ENCODE data around the gene NUP214.

Gene NUP214

DNA sequence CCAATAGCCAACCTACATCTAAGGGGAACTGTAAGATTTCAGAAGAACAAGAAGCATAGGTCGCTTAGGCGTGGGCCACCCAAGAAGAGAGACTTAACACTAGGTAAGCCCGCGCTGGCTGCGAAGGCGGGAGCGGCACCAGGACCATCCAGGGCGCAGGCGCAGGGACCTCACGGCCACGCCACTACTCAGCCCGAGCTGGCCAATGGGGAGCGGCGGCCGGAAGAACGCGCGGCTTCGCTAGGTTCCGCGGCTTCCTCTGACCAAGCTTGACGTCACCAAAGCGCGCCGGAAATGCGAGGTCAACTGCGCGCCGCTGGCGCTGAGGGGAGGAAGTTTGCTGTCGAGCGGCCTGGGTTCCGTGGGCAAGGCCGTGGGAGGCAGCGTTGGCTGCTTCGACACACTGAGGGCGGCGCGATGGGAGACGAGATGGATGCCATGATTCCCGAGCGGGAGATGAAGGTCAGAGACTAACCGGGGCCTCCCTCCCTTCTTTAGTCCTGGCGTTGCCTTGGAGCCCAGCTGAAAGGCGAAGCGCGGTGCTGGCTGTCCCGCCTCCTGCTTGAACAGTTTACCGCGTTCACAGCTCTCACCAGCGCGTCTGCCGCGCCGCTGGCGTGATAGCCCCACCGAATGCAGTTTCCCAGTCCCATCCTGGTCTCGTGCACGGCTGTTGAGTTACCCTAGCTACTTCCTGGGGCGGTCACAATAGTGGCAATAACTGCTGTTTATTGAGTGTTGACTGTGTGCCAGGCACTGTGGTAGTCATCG lies at the start of gene NUP214:
NUP214 (plus strand) TSS at position 299 of the 771 bp plus-strand sequence; CDS start at position 418, 119 bp downstream.
- DNase-seq (ENCODE audit: low spot score), result peak; percentile 95

DNA sequence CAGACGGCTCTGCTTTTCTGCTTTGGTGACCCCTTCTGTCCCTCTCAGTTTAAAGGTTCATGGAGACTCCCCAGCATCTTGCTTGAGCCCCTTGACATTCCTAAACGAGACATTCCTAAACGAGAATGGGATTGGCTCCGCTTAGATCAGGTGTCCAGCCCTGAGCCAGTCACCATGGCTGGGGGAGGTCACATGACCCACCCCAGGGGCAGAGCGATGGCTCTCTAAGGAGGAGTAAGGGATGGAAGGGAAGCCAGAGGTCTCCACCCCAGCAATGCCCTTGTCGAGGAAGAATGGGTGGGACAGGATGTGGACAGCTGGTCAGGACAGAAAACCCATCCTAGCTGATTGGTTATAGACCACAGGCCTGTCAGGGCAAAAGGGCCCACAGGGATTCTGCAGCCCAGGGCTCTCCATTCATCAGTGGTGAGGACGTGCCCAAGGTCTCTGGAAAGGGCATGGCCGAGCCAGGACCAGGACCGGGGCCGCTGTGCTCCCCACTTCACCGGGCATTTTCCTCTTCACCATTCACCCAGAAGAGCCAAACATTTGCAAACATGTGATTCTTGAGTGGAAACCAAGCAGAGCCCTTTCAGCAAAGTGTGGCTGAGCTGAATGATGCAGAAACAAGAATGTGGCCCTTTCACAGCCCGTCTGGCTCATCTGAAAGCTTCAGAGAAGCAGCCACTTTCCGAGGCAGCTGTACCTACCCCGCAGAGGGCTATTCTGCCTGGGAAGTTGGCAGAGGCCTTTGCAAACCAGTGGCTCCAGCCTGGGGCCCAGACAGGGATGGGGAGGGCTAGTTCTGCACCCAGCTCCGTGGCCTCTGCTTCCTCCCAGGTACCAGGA lies 48.8 kb upstream of the NUP214 start:
- no peak for DNase-seq (ENCODE audit: low spot score)

DNA sequence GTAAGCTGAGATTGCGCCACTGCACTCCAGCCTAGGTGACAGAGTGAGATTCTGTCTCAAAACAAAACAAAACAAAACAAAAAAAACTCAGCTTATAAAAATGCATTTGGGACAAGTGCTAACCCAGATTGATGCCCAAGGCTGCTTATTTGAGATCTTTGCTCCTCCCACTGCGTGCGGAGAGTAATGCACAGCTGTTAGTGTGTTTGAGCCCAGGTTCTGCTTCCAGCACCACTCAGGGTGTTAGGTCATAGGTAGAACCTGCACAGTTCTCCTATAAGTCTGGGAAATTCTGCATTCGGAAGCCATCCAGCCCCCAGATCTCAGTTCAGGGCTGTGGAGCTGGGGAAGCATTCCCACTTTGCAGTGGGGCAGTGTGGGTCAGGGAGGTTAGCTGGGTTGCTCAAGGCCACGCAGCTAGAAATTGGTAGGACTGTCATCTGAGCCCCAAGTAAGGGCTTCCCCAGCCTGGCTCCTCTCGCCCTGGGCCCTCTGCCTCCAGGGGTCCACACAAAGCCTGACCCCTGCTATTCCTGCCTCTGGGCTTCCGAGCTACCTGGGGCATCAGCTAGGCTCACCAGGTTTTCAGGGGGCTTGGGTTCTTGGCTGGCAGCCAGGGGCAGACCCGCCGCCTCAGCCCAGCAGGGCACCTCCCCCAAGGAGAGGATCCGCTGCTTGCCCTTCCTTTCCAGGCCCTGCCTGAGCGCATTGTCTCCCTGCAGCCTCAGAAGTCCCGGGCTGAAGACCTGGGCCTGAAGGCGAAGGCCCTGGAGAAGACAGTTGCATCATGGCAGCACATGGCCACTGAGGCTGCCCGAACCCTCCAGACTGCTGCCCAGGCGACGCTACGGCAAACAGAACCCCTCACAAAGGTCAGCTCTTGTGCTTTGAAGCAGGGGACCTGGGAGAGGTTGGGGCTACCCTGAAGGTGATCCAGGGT lies 46.7 kb upstream of the NUP214 start:
- no peak for DNase-seq (ENCODE audit: low spot score)

DNA sequence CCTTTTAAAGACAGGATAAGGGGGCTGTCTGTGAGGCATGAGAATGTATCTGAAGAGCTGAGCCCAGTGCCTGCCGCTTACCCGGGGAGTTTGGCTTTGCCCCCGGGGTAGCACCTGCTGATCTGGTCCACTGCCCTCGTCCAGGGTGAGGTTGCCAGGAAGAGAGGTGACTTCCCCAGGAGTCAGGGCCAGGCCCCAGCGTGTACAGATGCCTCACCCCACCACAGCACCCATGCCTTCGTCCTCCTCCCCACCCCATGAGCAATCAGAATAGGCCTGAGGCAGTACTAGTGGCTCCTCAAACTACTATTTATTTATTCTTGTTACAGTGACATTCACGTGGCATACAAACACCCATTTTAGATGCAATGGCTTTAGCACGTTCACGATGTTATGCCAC lies 44.8 kb upstream of the NUP214 start:
- DNase-seq (ENCODE audit: low spot score), result no peak

DNA sequence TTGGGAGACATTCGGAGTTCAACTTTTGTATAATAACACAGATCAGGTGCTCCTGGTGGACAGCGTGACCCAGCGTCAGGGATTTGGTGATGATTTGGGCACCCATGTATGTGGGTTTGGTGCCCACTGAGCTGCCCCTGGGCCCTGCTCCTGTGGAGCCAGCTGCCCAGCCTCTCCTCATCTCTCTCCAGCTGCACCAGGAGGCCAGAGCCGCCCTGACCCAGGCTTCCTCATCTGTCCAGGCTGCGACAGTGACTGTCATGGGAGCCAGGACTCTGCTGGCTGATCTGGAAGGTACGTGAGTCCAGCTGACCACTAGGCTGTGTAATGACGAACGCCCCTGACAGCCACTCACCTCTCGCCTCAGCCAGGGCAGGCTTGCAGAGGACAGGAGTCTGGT lies 43.5 kb upstream of the NUP214 start:
- no peak for DNase-seq (ENCODE audit: low spot score)

DNA sequence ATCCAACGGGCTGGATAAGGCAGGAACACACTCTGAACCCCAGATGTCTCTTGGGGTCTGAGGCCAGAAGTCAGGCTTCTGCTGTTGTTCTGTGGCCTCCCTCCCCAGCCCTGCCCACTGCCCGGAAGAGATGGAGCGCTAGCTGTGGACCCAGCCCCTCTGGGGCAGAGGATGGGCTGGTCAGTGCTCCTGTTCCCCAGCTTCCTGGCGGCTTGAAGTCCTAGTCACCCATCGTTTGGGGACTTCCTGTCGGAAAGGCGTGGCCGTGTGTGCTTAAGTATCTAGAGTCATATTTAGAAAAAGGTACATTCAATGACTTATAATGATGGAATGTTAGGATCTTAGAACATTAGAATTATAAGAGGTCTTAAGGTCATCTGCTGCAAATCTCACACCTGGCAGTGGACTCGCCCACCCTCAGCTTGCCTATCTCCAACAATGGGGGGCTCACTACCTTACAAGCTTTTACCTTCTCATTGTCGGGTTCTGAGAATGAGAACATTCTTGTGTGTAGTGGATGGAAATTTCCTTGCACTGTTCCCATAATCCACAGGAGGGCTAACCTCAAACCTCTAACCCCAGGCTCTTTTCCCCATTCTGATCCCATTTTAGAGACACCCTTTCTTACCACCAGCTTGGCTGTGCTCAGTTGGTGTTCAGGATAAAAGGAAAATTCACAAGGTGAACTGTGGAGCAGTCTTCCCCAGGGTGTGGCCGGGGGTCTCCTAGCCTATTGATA lies 42.4 kb upstream of the NUP214 start:
- DNase-seq (ENCODE audit: low spot score), result peak; percentile 46

DNA sequence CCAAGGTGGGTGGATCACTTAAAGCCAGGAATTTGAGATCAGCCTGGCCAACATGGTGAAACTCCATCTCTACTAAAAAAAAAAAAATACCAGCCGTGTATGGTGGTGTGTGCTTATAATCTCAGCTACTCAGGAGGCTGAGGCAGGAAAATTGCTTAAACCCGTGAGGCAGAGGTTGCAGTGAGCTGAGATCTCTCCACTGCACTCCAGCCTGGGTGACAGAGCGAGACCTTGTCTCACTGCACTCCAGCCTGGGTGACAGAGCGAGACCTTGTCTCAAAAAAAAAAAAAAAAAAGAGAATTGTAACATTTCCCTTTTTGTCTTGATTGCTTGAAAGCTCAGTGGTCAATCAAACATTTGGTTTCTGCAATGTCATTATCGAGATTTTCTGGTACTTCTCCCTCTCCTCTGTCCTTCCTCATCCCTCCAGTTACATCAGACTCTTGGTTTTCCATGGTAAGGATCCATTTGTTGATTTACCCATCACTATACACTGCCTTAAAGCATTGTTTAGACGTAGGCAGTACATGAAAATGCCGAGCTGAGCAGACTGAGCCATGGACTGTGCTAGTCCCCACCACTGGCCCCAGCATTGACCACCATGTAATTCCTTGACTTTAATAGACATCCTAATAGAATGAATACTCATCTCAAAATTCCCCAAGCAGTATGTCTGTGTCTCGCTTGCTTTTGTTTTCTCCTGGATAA lies 40.6 kb upstream of the NUP214 start:
- no peak for DNase-seq (ENCODE audit: low spot score)

DNA sequence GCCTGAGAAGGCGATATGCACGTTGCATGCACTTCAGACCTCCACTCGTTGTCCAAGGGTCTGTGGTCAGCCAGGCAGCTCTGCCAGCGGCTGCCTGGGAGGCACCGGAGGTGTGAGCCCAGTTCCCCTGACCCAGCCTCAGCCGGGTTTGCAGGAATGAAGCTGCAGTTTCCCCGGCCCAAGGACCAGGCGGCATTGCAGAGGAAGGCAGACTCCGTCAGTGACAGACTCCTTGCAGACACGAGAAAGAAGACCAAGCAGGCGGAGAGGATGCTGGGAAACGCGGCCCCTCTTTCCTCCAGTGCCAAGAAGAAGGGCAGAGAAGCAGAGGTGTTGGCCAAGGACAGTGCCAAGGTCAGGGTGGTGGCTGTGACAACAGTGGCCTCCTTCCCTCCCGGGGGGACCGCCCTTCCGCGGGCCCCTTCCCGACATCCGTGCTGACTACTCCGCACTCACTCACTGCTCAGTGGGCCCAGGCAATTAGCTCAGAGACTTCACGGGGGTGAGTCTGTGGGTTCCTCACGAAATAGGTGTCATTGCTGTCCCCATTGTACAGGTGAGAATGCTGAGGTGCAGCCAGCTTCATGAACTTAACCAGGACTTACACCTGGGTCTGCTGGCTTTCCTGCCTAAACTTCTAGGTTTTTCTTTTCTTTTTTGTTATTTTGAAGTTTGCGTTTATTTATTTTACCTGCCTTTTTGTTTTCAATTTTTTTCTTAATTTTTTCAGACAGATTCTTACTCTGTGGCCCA lies 39.8 kb upstream of the NUP214 start:
- no peak for DNase-seq (ENCODE audit: low spot score)

DNA sequence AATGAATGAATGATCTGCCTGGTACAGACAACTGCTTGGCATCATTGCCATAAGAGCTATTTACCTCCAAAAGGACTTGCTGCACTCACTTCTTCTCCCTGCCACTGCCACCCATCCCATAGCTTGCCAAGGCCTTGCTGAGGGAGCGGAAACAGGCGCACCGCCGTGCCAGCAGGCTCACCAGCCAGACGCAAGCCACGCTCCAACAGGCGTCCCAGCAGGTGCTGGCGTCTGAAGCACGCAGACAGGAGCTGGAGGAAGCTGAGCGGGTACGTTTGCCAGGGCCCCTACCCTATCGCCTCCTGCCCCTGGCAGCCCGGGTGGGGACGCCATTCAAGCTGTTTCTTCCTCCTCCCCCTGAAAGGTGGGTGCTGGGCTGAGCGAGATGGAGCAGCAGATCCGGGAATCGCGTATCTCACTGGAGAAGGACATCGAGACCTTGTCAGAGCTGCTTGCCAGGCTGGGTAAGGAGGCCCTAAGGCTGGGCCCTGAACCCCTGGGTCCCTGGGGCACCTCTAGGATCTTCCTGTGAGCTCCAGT lies 38.0 kb upstream of the NUP214 start:
- no peak for DNase-seq (ENCODE audit: low spot score)

DNA sequence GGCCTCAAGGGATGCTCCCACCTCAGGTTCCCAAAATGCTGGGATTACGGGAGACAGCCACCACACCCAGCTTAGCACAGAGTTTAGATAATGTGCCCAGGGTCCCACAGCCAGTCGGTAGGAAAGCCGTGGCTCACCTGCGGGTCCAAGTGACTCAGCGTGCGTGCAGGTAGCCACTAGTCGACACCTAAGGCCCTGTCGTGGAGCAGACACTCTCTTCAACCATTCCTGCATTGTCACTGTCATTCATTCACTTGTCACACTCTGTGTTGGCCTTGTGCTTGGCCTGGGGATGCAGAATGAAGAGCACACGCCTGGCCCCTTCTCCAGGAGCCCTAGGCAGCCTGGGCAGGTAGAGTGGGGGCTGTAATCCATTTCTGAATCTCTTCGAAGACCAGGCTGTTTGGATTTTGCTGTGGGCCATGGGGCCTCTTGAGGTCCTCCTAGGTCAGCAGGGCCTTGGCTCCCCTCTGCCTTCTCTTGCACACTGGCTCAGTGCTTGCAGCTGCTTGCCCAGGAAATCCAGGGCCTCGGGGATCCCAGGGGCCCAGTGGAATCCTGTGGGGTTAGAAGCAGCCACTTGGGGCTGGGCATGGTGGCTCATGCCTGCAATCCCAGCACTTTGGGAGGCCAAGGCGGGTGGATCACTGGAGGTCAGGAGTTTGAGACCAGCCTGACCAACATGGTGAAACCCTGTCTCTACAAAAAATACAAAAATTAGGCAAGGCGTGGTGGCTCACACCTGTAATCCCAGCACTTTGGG lies 35.2 kb upstream of the NUP214 start:
- DNase-seq (ENCODE audit: low spot score), result no peak

DNA sequence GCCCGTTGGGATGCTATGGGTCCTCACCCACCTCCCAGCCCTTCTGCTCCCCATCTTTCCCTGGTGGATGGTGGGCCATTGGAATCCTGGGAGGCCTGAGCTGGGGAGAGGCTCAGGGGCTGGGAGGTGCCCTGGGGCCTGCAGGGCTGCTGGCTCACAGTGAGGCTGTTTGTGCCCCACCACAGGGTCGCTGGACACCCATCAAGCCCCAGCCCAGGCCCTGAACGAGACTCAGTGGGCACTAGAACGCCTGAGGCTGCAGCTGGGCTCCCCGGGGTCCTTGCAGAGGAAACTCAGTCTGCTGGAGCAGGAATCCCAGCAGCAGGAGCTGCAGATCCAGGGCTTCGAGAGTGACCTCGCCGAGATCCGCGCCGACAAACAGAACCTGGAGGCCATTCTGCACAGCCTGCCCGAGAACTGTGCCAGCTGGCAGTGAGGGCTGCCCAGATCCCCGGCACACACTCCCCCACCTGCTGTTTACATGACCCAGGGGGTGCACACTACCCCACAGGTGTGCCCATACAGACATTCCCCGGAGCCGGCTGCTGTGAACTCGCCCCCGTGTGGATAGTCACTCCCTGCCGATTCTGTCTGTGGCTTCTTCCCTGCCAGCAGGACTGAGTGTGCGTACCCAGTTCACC lies 33.9 kb upstream of the NUP214 start:
- no peak for DNase-seq (ENCODE audit: low spot score)

DNA sequence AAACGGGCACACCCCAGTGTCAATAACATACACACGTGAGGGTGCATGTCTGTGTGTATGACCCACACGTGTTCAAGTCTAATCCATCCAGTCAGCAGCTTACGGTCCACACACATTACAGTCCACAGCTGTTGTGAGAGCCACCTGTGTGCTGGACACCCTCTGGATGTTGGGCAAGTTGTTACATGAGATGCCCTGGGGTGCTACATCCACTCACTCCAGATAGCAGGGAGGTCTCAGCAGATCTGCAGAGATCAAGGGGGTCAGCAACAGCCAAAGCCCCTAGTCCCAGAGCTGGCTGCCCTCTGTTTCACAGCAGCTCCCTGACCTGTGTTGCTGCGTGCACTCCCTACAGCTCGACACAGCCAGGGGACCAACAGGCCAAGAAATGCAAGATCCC lies 33.4 kb upstream of the NUP214 start:
- no peak for DNase-seq (ENCODE audit: low spot score)

DNA sequence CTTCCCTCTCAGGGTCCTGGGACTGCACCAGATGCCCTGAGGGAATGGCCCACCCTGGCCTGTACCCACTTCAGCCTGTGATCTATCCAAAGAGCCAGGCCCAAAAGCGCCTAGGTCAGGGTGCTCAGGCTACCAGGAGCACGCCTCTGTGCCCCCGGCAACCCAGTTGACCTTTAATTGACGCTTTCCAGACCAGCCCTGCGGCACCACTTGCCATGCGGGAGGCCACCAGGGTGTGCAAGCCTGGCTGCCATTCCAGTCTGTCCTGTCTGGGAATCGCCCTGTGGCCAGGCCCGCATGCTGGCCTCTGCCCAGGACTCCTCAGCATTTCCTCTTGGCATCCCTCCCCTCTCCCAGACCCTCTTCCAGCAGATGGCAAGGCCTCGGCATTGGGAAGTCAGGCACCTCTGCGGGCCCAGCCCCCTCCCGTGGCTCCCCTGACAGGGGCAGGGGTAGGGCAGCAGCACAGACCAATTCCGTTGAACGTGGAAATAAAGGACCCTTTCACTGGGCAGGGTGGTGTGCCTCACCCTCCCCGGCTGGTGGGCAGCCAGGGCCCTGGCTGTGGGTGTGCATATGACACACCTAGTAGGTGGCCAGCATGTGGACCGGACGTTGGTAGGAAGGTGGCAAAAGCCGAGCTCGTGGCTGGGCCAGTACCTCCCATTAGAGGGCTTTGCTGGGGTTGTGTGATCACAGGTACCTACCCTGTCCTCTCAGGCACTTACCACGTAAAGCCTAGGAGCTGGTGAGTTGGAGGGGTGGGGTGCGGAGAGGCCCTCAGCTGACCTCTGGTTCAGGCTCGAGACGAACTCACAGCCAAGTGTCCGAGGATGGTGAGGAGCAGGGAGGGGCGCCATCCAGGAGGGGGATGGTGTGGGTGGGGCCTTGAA lies 32.6 kb upstream of the NUP214 start:
- no peak for DNase-seq (ENCODE audit: low spot score)

DNA sequence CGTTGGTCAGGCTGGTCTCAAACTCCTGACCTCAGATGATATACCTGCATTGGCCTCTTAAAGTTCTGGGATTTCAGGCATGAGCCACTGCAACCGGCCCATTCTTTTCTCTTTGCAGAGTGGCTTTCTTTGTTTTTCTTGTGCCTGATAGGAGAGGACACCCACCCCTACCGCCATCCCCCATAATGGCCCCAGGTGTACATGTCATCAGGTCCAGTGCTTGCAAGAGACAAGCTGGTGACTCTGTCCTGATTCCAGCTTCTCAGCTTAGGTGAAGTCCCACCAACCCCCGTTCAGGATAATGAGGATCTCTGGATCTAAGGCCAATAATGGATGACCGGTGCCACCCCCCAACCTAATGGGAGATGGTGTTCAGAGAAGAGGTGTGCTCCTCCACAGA lies 31.4 kb upstream of the NUP214 start:
- no peak for DNase-seq (ENCODE audit: low spot score)

DNA sequence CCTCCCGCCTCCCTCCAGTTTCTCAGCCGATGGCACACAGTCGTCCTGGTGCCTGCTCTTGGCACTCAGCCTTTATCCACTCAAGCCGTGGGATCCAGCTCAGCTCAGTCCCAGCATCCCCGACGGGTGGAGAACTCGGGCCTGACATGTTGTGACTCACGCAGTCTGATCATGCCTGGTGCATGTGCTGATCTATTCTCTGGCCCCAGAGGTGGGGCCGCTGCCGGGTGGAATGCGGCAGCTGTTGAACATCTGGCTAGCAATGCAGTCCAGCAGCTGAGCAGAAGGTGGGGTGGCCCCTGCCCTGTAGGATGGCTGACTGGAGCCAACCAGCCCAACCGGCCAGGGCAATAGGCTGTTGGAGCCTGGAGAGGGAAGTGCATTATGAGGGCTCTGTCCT lies 30.8 kb upstream of the NUP214 start:
- DNase-seq (ENCODE audit: low spot score), result no peak

DNA sequence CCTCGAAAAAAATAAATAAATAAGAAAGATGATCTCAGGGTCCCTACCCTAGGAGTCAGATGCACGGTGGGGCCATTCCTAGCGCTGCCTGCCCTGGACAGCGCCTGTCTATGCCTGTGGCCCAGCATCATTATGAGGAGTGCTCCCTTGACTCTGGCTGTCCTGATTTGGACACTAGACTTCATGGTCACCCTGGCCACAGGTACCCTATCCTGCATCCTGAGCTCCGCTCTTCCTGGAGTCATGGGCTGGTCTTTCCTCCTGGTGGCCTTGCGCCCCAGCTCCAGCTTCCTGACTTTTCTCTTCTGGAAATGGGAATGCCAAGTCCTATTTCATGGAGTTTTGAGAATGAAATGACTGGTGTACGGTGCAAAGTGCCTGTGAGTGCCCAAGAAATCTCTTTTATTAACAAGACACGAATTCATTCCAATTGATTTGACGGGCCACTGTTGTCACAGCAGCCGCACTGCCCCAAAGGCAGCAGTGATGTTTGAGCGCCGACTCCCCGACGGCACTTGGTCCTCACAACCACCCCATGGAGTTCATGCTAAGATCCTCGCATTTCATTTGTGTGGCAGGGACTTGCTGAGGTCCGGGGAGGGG lies 29.6 kb upstream of the NUP214 start:
- DNase-seq (ENCODE audit: low spot score), result no peak

Measured in SW480 (cell line).